HEK293 (cell line): ENCODE data around the gene DAAM2.

Experiments used
- CTCF ChIP-seq: fragments of 450-650 bp; formaldehyde crosslinking; IDR thresholded peaks from 2 replicates; pipeline ENCODE4 v1.5.1; 2016; ENCODE audit warnings: missing biosample characterization, missing genetic modification characterization
- ZNF311 ChIP-seq: fragments of 450-650 bp; formaldehyde crosslinking; IDR thresholded peaks from 2 replicates; pipeline ENCODE4 v1.5.1; 2017; ENCODE audit warnings: missing biosample characterization, missing genetic modification characterization, borderline replicate concordance

GRCh38 chr6:39876111-39876510, 83.9 kb downstream of the DAAM2 start:
- TF ChIP-seq CTCF (tag by site-specific recombination) (no peak), ZNF311 (no peak)
